ENCODE data around the gene HS3ST3B1. TPM values are rescaled to one million over a fixed set of nuclear protein-coding genes. Genes with fewer than 3 reads are reported as not detected.

The HS3ST3B1 gene
- total RNA-seq, 4 donors from 2014 or later, result 0.40 to 2.5 (median 1.2) TPM; not detected in 1

GRCh38 chr17:14308965-14309879 is 8.3 kb downstream of the HS3ST3B1 start:
- peak; percentile 73 for DNase-seq
- in situ Hi-C loops (cut with MboI; ENCODE audit: low pct_ligation_motif_present in 1 of 4, low pct_unique_long_range_greater_than_20kb in 1 of 4, low sequenced_read_pairs in 3 of 4), result loop anchor here in 3 of 4 donors (10.0 to 25.0 kb wide), 3 partner anchors 714 to 972 kb away; no protein-coding TSS in a partner anchor
- intact Hi-C loops (cut with DNase I; ENCODE audit: low total_unique reads), result no loop called here
- H3K36me3 ChIP-seq, result no peaks in the 10 kb centered on the region
- H3K27ac ChIP-seq, result peak overlapping the region; percentile 41 to 55 (median 46)
- H3K9me3 ChIP-seq, result no peaks in the 10 kb centered on the region
- TF ChIP-seq EP300 (IDR thresholded peaks at IDR 0.05; ENCODE audit: low read depth), result no peak
- TF ChIP-seq POLR2AphosphoS5 (IDR thresholded peaks at IDR 0.05), result peak in 2 of 3 donors; percentile 41 to 44
- WGBS, 2 donors (ENCODE audit: low coverage in 1 of 2), result 18% methylated on average over 69 of the region's 71 CpGs; no CpG with 5 or more reads in 1 of the 2 donors
- peaks cover 0 to 18% (median 11%) of the 10 kb centered on the region in 4 donors for H3K4me1 ChIP-seq
- H3K4me3 ChIP-seq, result peak overlapping the region; percentile 14 to 50 (median 30)
- H3K27me3 ChIP-seq, result peaks cover 63% of the 10 kb centered on the region

DNA sequence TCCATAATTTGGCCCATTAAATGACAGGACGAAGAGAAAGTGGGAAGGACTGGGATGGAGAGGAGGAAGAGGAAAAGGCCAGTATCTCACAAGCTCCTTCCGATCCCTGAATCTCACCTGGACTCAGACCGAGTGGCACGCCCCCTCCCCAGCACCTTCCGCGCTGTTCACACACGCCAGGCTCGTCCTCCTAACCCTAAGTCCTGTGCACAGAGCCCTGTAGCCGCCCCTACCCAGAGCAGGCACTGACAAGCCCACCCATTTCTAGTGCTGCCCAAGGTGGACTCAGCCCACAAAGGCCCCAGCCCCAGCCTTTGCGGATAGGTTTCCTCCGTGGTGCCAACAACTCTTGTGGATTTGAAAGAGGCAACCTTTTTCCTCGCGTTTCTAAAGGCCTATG is 9.2 kb downstream of the HS3ST3B1 start:
- H3K27ac ChIP-seq, result peak overlapping the region in 2 of 4 donors; percentile 42 to 55
- in situ Hi-C loops (cut with MboI; ENCODE audit: low pct_ligation_motif_present in 1 of 4, low pct_unique_long_range_greater_than_20kb in 1 of 4, low sequenced_read_pairs in 3 of 4) (loop anchor here (10.0 to 25.0 kb wide), 3 partner anchors 715 to 973 kb away; no protein-coding TSS in a partner anchor), intact Hi-C loops (cut with DNase I; ENCODE audit: low total_unique reads) (no loop called here)
- no peak for DNase-seq
- H3K4me3 ChIP-seq, result peak overlapping the region in 1 of 4 donors; percentile 50
- H3K4me1 ChIP-seq, result peaks cover 0 to 18% (median 11%) of the 10 kb centered on the region in 4 donors
- H3K36me3 ChIP-seq, result no peaks in the 10 kb centered on the region
- 32 to 63% methylated on average over 2 to 13 of the region's 13 CpGs for WGBS, 2 donors (ENCODE audit: low coverage in 1 of 2)
- no peaks in the 10 kb centered on the region for H3K9me3 ChIP-seq
- peaks cover 55% of the 10 kb centered on the region for H3K27me3 ChIP-seq
- TF ChIP-seq EP300 (IDR thresholded peaks at IDR 0.05; ENCODE audit: low read depth) (no peak), CTCF (IDR thresholded peaks at IDR 0.05) (no peak), POLR2AphosphoS5 (IDR thresholded peaks at IDR 0.05) (no peak), POLR2A (IDR thresholded peaks at IDR 0.05) (no peak)

- WGBS, 2 donors (ENCODE audit: low coverage in 1 of 2), result 63% methylated on average over 7 of the region's 7 CpGs; no CpG with 5 or more reads in 1 of the 2 donors
- Histone ChIP-seq H3K27ac (no peak overlapping the region), H3K4me1 (peaks cover 0 to 18% (median 11%) of the 10 kb centered on the region in 4 donors), H3K27me3 (peaks cover 49% of the 10 kb centered on the region), H3K9me3 (no peaks in the 10 kb centered on the region), H3K4me3 (no peak overlapping the region), H3K36me3 (no peaks in the 10 kb centered on the region)
- intact Hi-C loops (cut with DNase I; ENCODE audit: low total_unique reads), result no loop called here
- DNase-seq, result no peak
- TF ChIP-seq CTCF (IDR thresholded peaks at IDR 0.05) (no peak), POLR2A (IDR thresholded peaks at IDR 0.05) (no peak), EP300 (IDR thresholded peaks at IDR 0.05; ENCODE audit: low read depth) (no peak), POLR2AphosphoS5 (IDR thresholded peaks at IDR 0.05) (no peak)
- in situ Hi-C loops (cut with MboI; ENCODE audit: low pct_ligation_motif_present in 1 of 4, low pct_unique_long_range_greater_than_20kb in 1 of 4, low sequenced_read_pairs in 3 of 4), result loop anchor here (10.0 to 25.0 kb wide), 3 partner anchors 716 to 973 kb away; no protein-coding TSS in a partner anchor
Observed at GRCh38 chr17:14310605-14311004, 9.7 kb downstream of the HS3ST3B1 start.

GRCh38 chr17:14311186-14311705 is 10.4 kb downstream of the HS3ST3B1 start:
- Histone ChIP-seq H3K27ac (no peak overlapping the region), H3K9me3 (no peaks in the 10 kb centered on the region), H3K27me3 (peaks cover 43% of the 10 kb centered on the region), H3K4me3 (no peak overlapping the region), H3K36me3 (no peaks in the 10 kb centered on the region), H3K4me1 (peaks cover 0 to 18% (median 11%) of the 10 kb centered on the region in 4 donors)
- 85 to 87% methylated on average over 7 to 10 of the region's 10 CpGs for WGBS, 2 donors (ENCODE audit: low coverage in 1 of 2)
- intact Hi-C loops (cut with DNase I; ENCODE audit: low total_unique reads), result no loop called here
- in situ Hi-C loops (cut with MboI; ENCODE audit: low pct_ligation_motif_present in 1 of 4, low pct_unique_long_range_greater_than_20kb in 1 of 4, low sequenced_read_pairs in 3 of 4), result loop anchor here (10.0 to 25.0 kb wide), 3 partner anchors 716 to 974 kb away; no protein-coding TSS in a partner anchor
- TF ChIP-seq EP300 (IDR thresholded peaks at IDR 0.05; ENCODE audit: low read depth), result no peak
- no peak for TF ChIP-seq POLR2AphosphoS5 (IDR thresholded peaks at IDR 0.05)
- no peak for TF ChIP-seq POLR2A (IDR thresholded peaks at IDR 0.05)
- DNase-seq, result no peak

Data from transverse colon (tissue), 4 donors.